Measurements from ENCODE around the gene SNAPIN.

DNA sequence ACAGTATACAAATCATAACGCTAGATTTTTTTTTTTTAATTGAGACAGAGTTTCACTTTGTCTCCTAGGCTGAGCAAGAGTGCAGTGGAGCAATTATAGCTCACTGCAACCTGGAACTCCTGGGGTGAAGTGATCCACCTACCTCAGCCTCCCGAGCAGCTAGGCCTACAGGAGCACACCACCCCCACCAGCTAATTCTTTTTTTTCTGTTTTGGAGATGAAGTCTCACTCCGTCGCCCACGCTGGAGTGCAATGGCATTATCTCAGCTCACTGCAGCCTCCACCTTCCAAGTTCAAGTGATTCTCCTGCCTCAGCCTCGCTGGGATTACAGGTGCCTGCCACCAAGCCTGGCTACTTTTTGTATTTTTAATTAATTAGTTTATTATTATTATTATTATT lies 41.3 kb downstream of the SNAPIN start:
- TF ChIP-seq, protein P1, sequence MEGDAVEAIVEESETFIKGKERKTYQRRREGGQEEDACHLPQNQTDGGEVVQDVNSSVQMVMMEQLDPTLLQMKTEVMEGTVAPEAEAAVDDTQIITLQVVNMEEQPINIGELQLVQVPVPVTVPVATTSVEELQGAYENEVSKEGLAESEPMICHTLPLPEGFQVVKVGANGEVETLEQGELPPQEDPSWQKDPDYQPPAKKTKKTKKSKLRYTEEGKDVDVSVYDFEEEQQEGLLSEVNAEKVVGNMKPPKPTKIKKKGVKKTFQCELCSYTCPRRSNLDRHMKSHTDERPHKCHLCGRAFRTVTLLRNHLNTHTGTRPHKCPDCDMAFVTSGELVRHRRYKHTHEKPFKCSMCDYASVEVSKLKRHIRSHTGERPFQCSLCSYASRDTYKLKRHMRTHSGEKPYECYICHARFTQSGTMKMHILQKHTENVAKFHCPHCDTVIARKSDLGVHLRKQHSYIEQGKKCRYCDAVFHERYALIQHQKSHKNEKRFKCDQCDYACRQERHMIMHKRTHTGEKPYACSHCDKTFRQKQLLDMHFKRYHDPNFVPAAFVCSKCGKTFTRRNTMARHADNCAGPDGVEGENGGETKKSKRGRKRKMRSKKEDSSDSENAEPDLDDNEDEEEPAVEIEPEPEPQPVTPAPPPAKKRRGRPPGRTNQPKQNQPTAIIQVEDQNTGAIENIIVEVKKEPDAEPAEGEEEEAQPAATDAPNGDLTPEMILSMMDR (IDR thresholded peaks at IDR 0.05) = no peak
- TF ChIP-seq POLR2A (IDR thresholded peaks at IDR 0.05) = no peak

Measured in esophagus squamous epithelium (tissue), 4 donors.